Measurements from ENCODE around the gene CSNK1G2.

The CSNK1G2 gene

DNA sequence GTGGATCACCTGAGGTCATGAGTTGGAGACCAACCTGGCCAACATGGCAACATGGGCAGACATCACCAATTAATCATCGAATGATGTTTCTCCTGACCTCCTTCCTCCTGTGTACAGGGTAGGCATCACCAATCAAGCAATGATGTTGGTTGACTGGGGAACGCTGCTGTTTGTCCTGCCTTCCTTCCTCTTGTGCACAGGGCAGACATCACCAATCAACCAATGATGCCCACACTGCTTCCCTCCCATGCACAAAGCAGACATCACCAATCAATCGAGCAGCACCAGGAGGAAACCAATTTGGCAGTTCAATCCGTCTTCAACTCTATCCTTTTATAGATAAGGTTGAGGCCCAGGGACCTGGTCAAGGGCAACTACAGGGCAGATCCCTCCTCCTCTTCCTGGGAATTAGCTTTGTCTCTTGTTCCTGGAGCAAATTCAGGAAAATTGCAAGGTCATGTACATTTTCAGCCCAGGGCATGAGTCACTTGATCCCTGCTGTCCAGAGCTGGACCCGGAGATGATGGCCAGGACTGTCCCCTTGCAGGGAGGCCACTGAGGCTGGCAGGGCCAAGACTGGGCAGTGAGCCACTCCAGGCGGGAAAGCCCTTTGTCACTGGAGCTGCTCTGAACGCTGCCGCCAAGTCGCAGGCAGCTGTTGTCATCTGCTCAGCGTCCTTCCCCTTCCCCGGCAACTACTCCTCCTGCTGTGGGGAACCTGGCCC lies 5.3 kb upstream of the CSNK1G2 start:
- Histone ChIP-seq H4K8ac (ENCODE audit: low read depth, low read length) (no peak overlapping the region), H3K23ac (ENCODE audit: low read length) (no peak overlapping the region), H4K5ac (ENCODE audit: low read length) (no peak overlapping the region), H3K56ac (ENCODE audit: low read length) (no peak overlapping the region), H3K27me3 (ENCODE audit: insufficient read depth, low read length, poor library complexity) (no peaks in the 10 kb centered on the region), H3K9ac (ENCODE audit: low read length) (no peak overlapping the region), H2BK120ac (ENCODE audit: low read depth, low read length) (no peak overlapping the region), H3K4me2 (ENCODE audit: low read length) (no peak overlapping the region), H3K18ac (ENCODE audit: low read length) (no peak overlapping the region), H2BK15ac (replicated peaks; ENCODE audit: low read depth) (no peak overlapping the region), H3K36me3 (ENCODE audit: control insufficient read depth, insufficient read depth, low read length) (no peaks in the 10 kb centered on the region), H2AK5ac (ENCODE audit: low read length) (no peak overlapping the region), H3K4ac (ENCODE audit: low read depth, low read length) (no peak overlapping the region), H3K79me1 (ENCODE audit: low read length) (no peaks in the 10 kb centered on the region), H2BK5ac (ENCODE audit: low read length) (no peak overlapping the region), H3K79me2 (ENCODE audit: control insufficient read depth, insufficient read depth, low read length) (no peaks in the 10 kb centered on the region), H3K4me1 (ENCODE audit: control insufficient read depth, low read depth, low read length) (no peaks in the 10 kb centered on the region), H3K27ac (ENCODE audit: low read depth, low read length) (no peak overlapping the region), H3K4me3 (ENCODE audit: low read length) (no peak overlapping the region)
- no CpG with 5 or more reads among the region's 11 CpGs for WGBS (ENCODE audit: extremely low coverage, insufficient coverage, low lambda C conversion rate)
- peak; percentile 78 for DNase-seq

- Histone ChIP-seq H4K8ac (ENCODE audit: low read depth, low read length) (no peak overlapping the region), H3K9ac (ENCODE audit: low read length) (no peak overlapping the region), H3K23ac (ENCODE audit: low read length) (no peak overlapping the region), H2BK15ac (replicated peaks; ENCODE audit: low read depth) (no peak overlapping the region), H3K27ac (ENCODE audit: low read depth, low read length) (no peak overlapping the region), H3K18ac (ENCODE audit: low read length) (no peak overlapping the region), H2BK5ac (ENCODE audit: low read length) (no peak overlapping the region), H3K4me2 (ENCODE audit: low read length) (no peak overlapping the region), H3K56ac (ENCODE audit: low read length) (no peak overlapping the region), H3K4me3 (ENCODE audit: low read length) (no peak overlapping the region), H2AK5ac (ENCODE audit: low read length) (no peak overlapping the region), H2BK120ac (ENCODE audit: low read depth, low read length) (no peak overlapping the region), H3K4ac (ENCODE audit: low read depth, low read length) (no peak overlapping the region), H4K5ac (ENCODE audit: low read length) (no peak overlapping the region), H3K79me1 (ENCODE audit: low read length) (no peaks in the 10 kb centered on the region), H3K79me2 (ENCODE audit: control insufficient read depth, insufficient read depth, low read length) (peaks cover under 1% of the 10 kb centered on the region), H3K4me1 (ENCODE audit: control insufficient read depth, low read depth, low read length) (no peaks in the 10 kb centered on the region), H3K27me3 (ENCODE audit: insufficient read depth, low read length, poor library complexity) (no peaks in the 10 kb centered on the region), H3K36me3 (ENCODE audit: control insufficient read depth, insufficient read depth, low read length) (no peaks in the 10 kb centered on the region)
- DNase-seq: no peak
- WGBS (ENCODE audit: extremely low coverage, insufficient coverage, low lambda C conversion rate): no CpG with 5 or more reads among the region's 3 CpGs
These were observed 4.5 kb upstream of the CSNK1G2 start for GRCh38 chr19:1936430-1936829.

DNA sequence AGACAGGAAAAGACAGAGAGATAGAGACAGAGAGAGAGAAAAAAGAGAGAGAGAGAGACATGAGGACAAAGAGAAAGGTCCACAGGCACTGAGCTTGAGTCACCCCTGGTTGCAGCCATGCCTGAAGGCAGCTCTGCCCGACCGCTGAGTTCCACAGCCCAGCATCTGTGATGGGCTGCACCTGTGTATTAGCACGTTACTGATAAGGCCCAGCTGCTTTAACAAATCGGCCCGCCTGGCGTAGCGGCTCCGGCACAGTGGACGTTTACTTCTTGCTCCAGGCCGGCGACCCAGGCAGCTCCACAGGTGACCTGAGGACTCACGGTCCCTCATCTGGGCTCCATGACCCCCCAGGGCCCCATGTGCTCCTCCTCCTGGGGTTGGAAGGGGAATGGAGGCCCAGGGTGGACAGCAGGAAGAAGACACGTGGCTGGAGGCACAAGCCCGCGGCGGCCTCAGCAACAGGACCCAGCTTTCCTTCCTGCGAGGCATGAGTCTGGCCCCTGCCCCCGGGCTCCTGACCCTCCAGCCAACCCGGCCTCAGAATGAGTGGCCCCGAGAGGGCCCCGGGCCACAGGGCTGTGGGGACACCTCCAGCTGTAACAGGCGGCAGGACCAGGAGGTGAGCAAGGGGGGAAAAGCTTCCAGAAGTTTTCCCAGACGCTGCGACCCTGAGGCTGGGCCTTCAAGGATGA lies 3.9 kb upstream of the CSNK1G2 start:
- H3K4me3 ChIP-seq (ENCODE audit: low read length): no peak overlapping the region
- peaks cover 5% of the 10 kb centered on the region for H3K79me2 ChIP-seq (ENCODE audit: control insufficient read depth, insufficient read depth, low read length)
- H3K79me1 ChIP-seq (ENCODE audit: low read length): no peaks in the 10 kb centered on the region
- H4K8ac ChIP-seq (ENCODE audit: low read depth, low read length): no peak overlapping the region
- no peaks in the 10 kb centered on the region for H3K4me1 ChIP-seq (ENCODE audit: control insufficient read depth, low read depth, low read length)
- H2AK5ac ChIP-seq (ENCODE audit: low read length): no peak overlapping the region
- no peak overlapping the region for H2BK120ac ChIP-seq (ENCODE audit: low read depth, low read length)
- no peak overlapping the region for H2BK5ac ChIP-seq (ENCODE audit: low read length)
- H2BK15ac ChIP-seq (replicated peaks; ENCODE audit: low read depth): no peak overlapping the region
- H3K56ac ChIP-seq (ENCODE audit: low read length): no peak overlapping the region
- H4K5ac ChIP-seq (ENCODE audit: low read length): no peak overlapping the region
- H3K4ac ChIP-seq (ENCODE audit: low read depth, low read length): no peak overlapping the region
- H3K9ac ChIP-seq (ENCODE audit: low read length): no peak overlapping the region
- no peak overlapping the region for H3K18ac ChIP-seq (ENCODE audit: low read length)
- H3K27ac ChIP-seq (ENCODE audit: low read depth, low read length): no peak overlapping the region
- no peak overlapping the region for H3K4me2 ChIP-seq (ENCODE audit: low read length)
- no CpG with 5 or more reads among the region's 24 CpGs for WGBS (ENCODE audit: extremely low coverage, insufficient coverage, low lambda C conversion rate)
- no peak for DNase-seq
- no peaks in the 10 kb centered on the region for H3K27me3 ChIP-seq (ENCODE audit: insufficient read depth, low read length, poor library complexity)
- H3K23ac ChIP-seq (ENCODE audit: low read length): no peak overlapping the region
- H3K36me3 ChIP-seq (ENCODE audit: control insufficient read depth, insufficient read depth, low read length): no peaks in the 10 kb centered on the region

DNA sequence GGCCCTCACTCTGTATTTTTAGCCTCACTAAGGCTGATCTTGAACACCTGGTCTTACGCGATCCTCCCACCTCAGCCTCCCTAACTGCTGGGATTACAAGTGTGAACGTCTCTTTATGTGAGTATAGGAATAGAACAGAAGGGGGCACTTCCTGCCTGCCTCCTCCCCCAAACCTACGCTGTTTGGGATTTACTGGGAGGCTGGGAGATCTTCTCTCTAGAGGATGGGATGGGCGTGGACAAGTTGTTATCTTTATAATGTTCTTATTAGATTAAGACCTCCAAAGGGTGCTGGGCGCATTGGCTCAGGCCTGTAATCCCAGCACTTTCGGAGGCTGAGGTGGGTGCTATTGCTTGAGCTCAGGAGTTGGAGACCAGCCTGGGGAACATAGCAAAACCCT lies 2.9 kb upstream of the CSNK1G2 start:
- no peaks in the 10 kb centered on the region for H3K27me3 ChIP-seq (ENCODE audit: insufficient read depth, low read length, poor library complexity)

DNA sequence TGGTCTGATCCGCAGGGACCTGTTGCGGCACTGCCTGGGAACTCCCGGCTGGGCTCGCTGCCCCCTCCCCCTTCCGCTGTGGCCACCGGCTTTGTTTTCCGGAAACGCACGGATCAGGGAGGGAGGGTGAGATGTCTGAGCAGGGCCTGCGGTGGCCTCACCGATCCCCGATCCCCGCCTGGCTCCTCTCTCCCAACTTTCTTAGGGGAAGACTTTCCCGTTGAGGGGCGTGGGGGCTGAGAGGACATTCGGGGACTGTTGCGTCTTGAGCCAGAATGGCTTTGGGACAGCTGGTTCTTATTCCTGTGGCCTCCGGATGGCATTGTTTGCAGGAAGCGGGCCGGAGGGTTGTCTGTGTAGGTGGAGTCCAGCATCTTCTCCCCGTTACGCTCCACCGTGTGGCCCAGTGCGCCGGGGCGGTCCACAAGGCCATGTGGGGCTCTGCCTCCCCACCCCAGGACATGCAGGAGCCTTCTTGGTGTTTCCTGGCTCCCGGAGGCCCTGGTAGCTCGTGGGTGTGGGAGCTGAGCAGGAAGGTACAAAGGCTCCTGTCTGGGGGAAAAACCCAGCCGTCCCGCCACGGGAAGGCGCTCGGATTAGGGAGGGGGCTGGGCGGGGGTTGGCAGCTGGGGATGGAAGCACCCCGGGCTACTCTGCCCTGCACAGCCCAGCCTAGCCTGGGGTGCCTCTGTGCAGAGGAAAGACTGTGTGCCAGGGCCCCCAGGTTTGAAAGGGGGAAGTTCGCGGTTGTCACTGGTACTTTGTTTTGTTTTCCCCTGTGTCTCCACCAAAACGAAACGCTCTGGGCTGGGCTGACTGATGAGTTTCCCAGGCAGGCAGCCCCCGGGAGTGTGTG lies 1.3 kb downstream of the CSNK1G2 start:
- H3K79me1 ChIP-seq (ENCODE audit: low read length): peaks cover 8% of the 10 kb centered on the region
- no peaks in the 10 kb centered on the region for H3K27me3 ChIP-seq (ENCODE audit: insufficient read depth, low read length, poor library complexity)
- H2BK15ac ChIP-seq (replicated peaks; ENCODE audit: low read depth): no peak overlapping the region
- no peak overlapping the region for H4K5ac ChIP-seq (ENCODE audit: low read length)
- peak overlapping the region; percentile 98 for H3K4me2 ChIP-seq (ENCODE audit: low read length)
- peak overlapping the region; percentile 99 for H3K9ac ChIP-seq (ENCODE audit: low read length)
- H3K4me1 ChIP-seq (ENCODE audit: control insufficient read depth, low read depth, low read length): peaks cover 4% of the 10 kb centered on the region
- H2BK120ac ChIP-seq (ENCODE audit: low read depth, low read length): no peak overlapping the region
- peak; percentile 93 for DNase-seq
- peaks cover 47% of the 10 kb centered on the region for H3K79me2 ChIP-seq (ENCODE audit: control insufficient read depth, insufficient read depth, low read length)
- H3K56ac ChIP-seq (ENCODE audit: low read length): peak overlapping the region; percentile 99
- H3K18ac ChIP-seq (ENCODE audit: low read length): peak overlapping the region; percentile 65
- no peak overlapping the region for H3K4ac ChIP-seq (ENCODE audit: low read depth, low read length)
- H3K36me3 ChIP-seq (ENCODE audit: control insufficient read depth, insufficient read depth, low read length): no peaks in the 10 kb centered on the region
- no peak overlapping the region for H4K8ac ChIP-seq (ENCODE audit: low read depth, low read length)
- peak overlapping the region; percentile 97 for H3K23ac ChIP-seq (ENCODE audit: low read length)
- H2AK5ac ChIP-seq (ENCODE audit: low read length): peak overlapping the region; percentile 95
- H3K4me3 ChIP-seq (ENCODE audit: low read length): peak overlapping the region; percentile 99
- WGBS (ENCODE audit: extremely low coverage, insufficient coverage, low lambda C conversion rate): no CpG with 5 or more reads among the region's 40 CpGs
- peak overlapping the region; percentile 96 for H3K27ac ChIP-seq (ENCODE audit: low read depth, low read length)
- H2BK5ac ChIP-seq (ENCODE audit: low read length): peak overlapping the region; percentile 57

More for the DNA sequence above, 2.9 kb upstream of the CSNK1G2 start:
- Histone ChIP-seq H3K27ac (ENCODE audit: low read depth, low read length) (no peak overlapping the region), H3K23ac (ENCODE audit: low read length) (no peak overlapping the region), H2BK15ac (replicated peaks; ENCODE audit: low read depth) (no peak overlapping the region), H3K4ac (ENCODE audit: low read depth, low read length) (no peak overlapping the region), H3K4me3 (ENCODE audit: low read length) (no peak overlapping the region), H4K5ac (ENCODE audit: low read length) (no peak overlapping the region), H3K36me3 (ENCODE audit: control insufficient read depth, insufficient read depth, low read length) (no peaks in the 10 kb centered on the region), H3K4me2 (ENCODE audit: low read length) (no peak overlapping the region), H3K79me1 (ENCODE audit: low read length) (peaks cover 3% of the 10 kb centered on the region), H2BK120ac (ENCODE audit: low read depth, low read length) (no peak overlapping the region), H3K18ac (ENCODE audit: low read length) (no peak overlapping the region), H2BK5ac (ENCODE audit: low read length) (no peak overlapping the region), H3K9ac (ENCODE audit: low read length) (no peak overlapping the region), H2AK5ac (ENCODE audit: low read length) (no peak overlapping the region), H3K56ac (ENCODE audit: low read length) (no peak overlapping the region), H4K8ac (ENCODE audit: low read depth, low read length) (no peak overlapping the region), H3K4me1 (ENCODE audit: control insufficient read depth, low read depth, low read length) (peaks cover 3% of the 10 kb centered on the region), H3K79me2 (ENCODE audit: control insufficient read depth, insufficient read depth, low read length) (peaks cover 14% of the 10 kb centered on the region)
- peak; percentile 49 for DNase-seq
- WGBS (ENCODE audit: extremely low coverage, insufficient coverage, low lambda C conversion rate): no CpG with 5 or more reads among the region's 7 CpGs
